K562 (cell line): Measurements from ENCODE around the gene LSM14B. TPM values are rescaled to one million over a fixed set of nuclear protein-coding genes. Genes with fewer than 3 reads are reported as not detected.
A peak's percentile ranks its signal among the peaks of the same experiment; 100 is the strongest.

Experiments used
- ATAC-seq: fragments of 200-7000 bp; cut with Tn5 transposase; 3 replicates; pipeline ENCODE4 v1.9.1; 2020; ENCODE audit warnings: moderate library complexity
- BruUV-seq: library from RNA; stranded (reverse); fragments of 400-500 nt; replicated peaks from 2 replicates; lab custom pipeline; 2021; lab: Mats Ljungman, UMichigan
- CTCF ChIA-PET: fragments of 300-600 bp; formaldehyde crosslinking; extraction: SDS; loops from one replicate; lab custom pipeline; 2021; ENCODE audit warnings: low intra/inter-chr PET ratio; lab: Yijun Ruan, JAX
- POLR2A ChIA-PET: fragments of 300-600, 350-650 bp; sonication (Branson Sonifier 250); formaldehyde crosslinking; extraction: SDS; loops from one replicate; lab custom pipeline; 2021; ENCODE audit warnings: antibody characterized with exemption, inconsistent platforms; lab: Yijun Ruan, JAX
- DNase-seq, 4 experiments: peaks; one replicate each; pipeline versions ENCODE4 v3.0.0 to v3.0.0-alpha.2; 2011 to 2018; ENCODE audit warnings: low spot score in 3 of 4, mixed read lengths in 3 of 4; ENCODE audit errors: extremely low read depth in 1 of 4
- FAIRE-seq: peaks from 2 replicates; lab custom pipeline; 2011; peaks lifted over from hg19 to GRCh38; lab: Jason Lieb, UNC
- H2AFZ ChIP-seq: 2 replicates; pipeline ENCODE4 v1.6.0; 2011; ENCODE audit warnings: low read depth, low read length, control low read depth, inconsistent platforms
- H3K27ac ChIP-seq: fragments of 200-600 bp; 3 replicates; pipeline ENCODE4 v1.8.0; 2011; ENCODE audit warnings: low read depth, mild to moderate bottlenecking, control low read depth, inconsistent platforms, low read length, moderate library complexity, mixed read lengths; ENCODE audit errors: extremely low read depth
- H3K27me3 ChIP-seq, 2 experiments: fragments of 300-600 bp in 1 of 2; 2 replicates in 1 of 2; 3 replicates in 1 of 2; pipeline versions ENCODE4 v1.6.0 to v1.8.0; 2011; ENCODE audit warnings: inconsistent platforms in 2 of 2, low read length in 2 of 2, mild to moderate bottlenecking in 1 of 2, mixed read lengths in 1 of 2, moderate library complexity in 1 of 2; ENCODE audit not compliant: control insufficient read depth in 2 of 2, insufficient read depth in 2 of 2
- H3K36me3 ChIP-seq: fragments of 300-600 bp; 3 replicates; pipeline ENCODE4 v1.8.0; 2011; ENCODE audit warnings: mild to moderate bottlenecking, low read length, inconsistent platforms; ENCODE audit not compliant: control insufficient read depth, insufficient read depth
- H3K4me1 ChIP-seq, 2 experiments: fragments of 200-600 bp in 1 of 2; replicated peaks in 1 of 2; 2 replicates in 1 of 2; 3 replicates in 1 of 2; pipeline versions ENCODE4 v1.5.1 to v1.8.0; 2011; ENCODE audit warnings: inconsistent platforms in 2 of 2, low read length in 2 of 2, mild to moderate bottlenecking in 1 of 2, mixed read lengths in 1 of 2, moderate library complexity in 1 of 2; ENCODE audit not compliant: control insufficient read depth in 2 of 2, insufficient read depth in 2 of 2
- H3K4me2 ChIP-seq: 2 replicates; pipeline ENCODE4 v1.6.1; 2011; ENCODE audit warnings: low read length, control low read depth, inconsistent platforms, mixed read lengths; ENCODE audit not compliant: insufficient read depth
- H3K4me3 ChIP-seq: fragments of 200-600 bp; sonication (generic), shearing (Covaris generic); 2 replicates; pipeline ENCODE4 v1.5.1; 2016; ENCODE audit warnings: control low read depth, inconsistent platforms
- H3K79me2 ChIP-seq: fragments of 200-600 bp; 3 replicates; pipeline ENCODE4 v1.8.0; 2011; ENCODE audit warnings: low read length, inconsistent platforms; ENCODE audit not compliant: control insufficient read depth, insufficient read depth
- H3K9ac ChIP-seq, 2 experiments: 2 replicates each; pipeline versions ENCODE4 v1.6.0 to v1.6.1; 2011; ENCODE audit warnings: low read depth in 2 of 2, low read length in 2 of 2, control low read depth in 1 of 2, inconsistent platforms in 1 of 2, mild to moderate bottlenecking in 1 of 2, mixed read lengths in 1 of 2; ENCODE audit not compliant: insufficient read depth in 1 of 2
- H3K9me1 ChIP-seq: one replicate; pipeline ENCODE4 v1.6.0; 2011; ENCODE audit warnings: inconsistent platforms, mild to moderate bottlenecking, low read length, moderate library complexity; ENCODE audit not compliant: control insufficient read depth, insufficient read depth
- H3K9me3 ChIP-seq: replicated peaks from 2 replicates; pipeline ENCODE4 v1.5.1; 2011; ENCODE audit warnings: low read depth, low read length, inconsistent platforms; ENCODE audit not compliant: control insufficient read depth, insufficient read depth
- H4K20me1 ChIP-seq: replicated peaks from 2 replicates; pipeline ENCODE4 v1.6.1; 2011; ENCODE audit warnings: low read length, inconsistent platforms, mixed read lengths; ENCODE audit not compliant: control insufficient read depth, insufficient read depth
- JUNB ChIP-seq: fragments of 450-650 bp; formaldehyde crosslinking; conservative IDR thresholded peaks from 2 replicates; pipeline ENCODE4 v1.4.0; 2020; ENCODE audit warnings: mild to moderate bottlenecking
- MEF2A ChIP-seq: IDR thresholded peaks from 2 replicates; pipeline ENCODE4 v1.6.1; 2011; ENCODE audit warnings: low read depth, mild to moderate bottlenecking, low read length, moderate library complexity; ENCODE audit not compliant: control insufficient read depth
- ZNF696 ChIP-seq: fragments of 250-450 bp; sonication (Bioruptor Pico); conservative IDR thresholded peaks from 2 replicates; pipeline ENCODE4 v1.4.0; 2020; ENCODE audit warnings: mild to moderate bottlenecking, moderate library complexity
- ZNF707 ChIP-seq: fragments of 250-450 bp; sonication (Bioruptor Pico); conservative IDR thresholded peaks from 2 replicates; pipeline ENCODE4 v1.8.0; 2022; ENCODE audit warnings: inconsistent platforms, mild to moderate bottlenecking, moderate library complexity
- WGBS: fragments of 100-300 bp; shearing (Covaris generic); methylation state at CpG from one replicate; pipeline ENCODE4 v1.1.6; 2016; ENCODE audit warnings: low coverage, mixed read lengths; ENCODE audit not compliant: insufficient coverage; ENCODE audit errors: missing lambda C conversion rate; 5-methylcytosine and 5-hydroxymethylcytosine counted together
- in situ Hi-C: fragments of 300-500 bp; cut with MboI; formaldehyde crosslinking; loops from 4 replicates; pipeline ENCODE4 v1.15.0; 2018; ENCODE audit warnings: inconsistent platforms, mixed read lengths
- intact Hi-C: fragments of 100-400 bp; cut with micrococcal nuclease; formaldehyde crosslinking; loops from 2 replicates; pipeline ENCODE4 v1.14.2; 2022
- polyA plus RNA-seq, 8 experiments: library from polyadenylated mRNA; depleted of rRNA in 4 of 8; stranded (reverse) in 5 of 8; unstranded in 3 of 8; fragments of >200 nt; fragmentation: Nextera tagmentation in 2 of 8; fragmentation: Illumina TruSeq in 1 of 8; extraction: Ambion mirVana in 2 of 8; extraction: Trizol in 1 of 8; gene quantifications; 2 replicates each; pipeline versions ENCODE4 v1.2.1 to v1.2.3, GENCODE V29; 2011 to 2014; ENCODE audit warnings: inconsistent platforms in 1 of 8, missing spikeins in 1 of 8
- total RNA-seq, 7 experiments: library from RNA; depleted of rRNA in 6 of 7; stranded (reverse); fragments of >200 nt in 6 of 7; fragmentation: Illumina TruSeq in 2 of 7; extraction: Trizol in 2 of 7; gene quantifications; 2 replicates each; pipeline versions ENCODE4 v1.2.1 to v1.2.3, GENCODE V29; 2011 to 2021; ENCODE audit warnings: low replicate concordance in 1 of 7
- TF ChIP-seq, protein P1 (sequence below): sonication (generic); formaldehyde crosslinking; IDR thresholded peaks from 2 replicates; pipeline ENCODE4 v1.8.0; 2023; ENCODE audit warnings: mild to moderate bottlenecking, missing genetic modification reagents
- TF ChIP-seq, protein P2 (sequence below), 2 experiments: fragments of 250-450 bp in 1 of 2; fragments of 450-650 bp in 1 of 2; sonication (Bioruptor Pico) in 1 of 2; IDR thresholded peaks; 2 replicates each; pipeline versions ENCODE4 v1.6.1 to v1.8.0; 2016 to 2021; ENCODE audit warnings: mild to moderate bottlenecking in 2 of 2, moderate library complexity in 2 of 2, missing compliant biosample characterization in 1 of 2, missing genetic modification characterization in 1 of 2

Gene LSM14B
- total and polyA plus RNA-seq, 9 of the 15 experiments (the other 6 are each of a cell fraction or from before 2014, with no cell fraction given) = 0.66 to 36.0 (median 20.2) TPM

- TF ChIP-seq, protein P1, sequence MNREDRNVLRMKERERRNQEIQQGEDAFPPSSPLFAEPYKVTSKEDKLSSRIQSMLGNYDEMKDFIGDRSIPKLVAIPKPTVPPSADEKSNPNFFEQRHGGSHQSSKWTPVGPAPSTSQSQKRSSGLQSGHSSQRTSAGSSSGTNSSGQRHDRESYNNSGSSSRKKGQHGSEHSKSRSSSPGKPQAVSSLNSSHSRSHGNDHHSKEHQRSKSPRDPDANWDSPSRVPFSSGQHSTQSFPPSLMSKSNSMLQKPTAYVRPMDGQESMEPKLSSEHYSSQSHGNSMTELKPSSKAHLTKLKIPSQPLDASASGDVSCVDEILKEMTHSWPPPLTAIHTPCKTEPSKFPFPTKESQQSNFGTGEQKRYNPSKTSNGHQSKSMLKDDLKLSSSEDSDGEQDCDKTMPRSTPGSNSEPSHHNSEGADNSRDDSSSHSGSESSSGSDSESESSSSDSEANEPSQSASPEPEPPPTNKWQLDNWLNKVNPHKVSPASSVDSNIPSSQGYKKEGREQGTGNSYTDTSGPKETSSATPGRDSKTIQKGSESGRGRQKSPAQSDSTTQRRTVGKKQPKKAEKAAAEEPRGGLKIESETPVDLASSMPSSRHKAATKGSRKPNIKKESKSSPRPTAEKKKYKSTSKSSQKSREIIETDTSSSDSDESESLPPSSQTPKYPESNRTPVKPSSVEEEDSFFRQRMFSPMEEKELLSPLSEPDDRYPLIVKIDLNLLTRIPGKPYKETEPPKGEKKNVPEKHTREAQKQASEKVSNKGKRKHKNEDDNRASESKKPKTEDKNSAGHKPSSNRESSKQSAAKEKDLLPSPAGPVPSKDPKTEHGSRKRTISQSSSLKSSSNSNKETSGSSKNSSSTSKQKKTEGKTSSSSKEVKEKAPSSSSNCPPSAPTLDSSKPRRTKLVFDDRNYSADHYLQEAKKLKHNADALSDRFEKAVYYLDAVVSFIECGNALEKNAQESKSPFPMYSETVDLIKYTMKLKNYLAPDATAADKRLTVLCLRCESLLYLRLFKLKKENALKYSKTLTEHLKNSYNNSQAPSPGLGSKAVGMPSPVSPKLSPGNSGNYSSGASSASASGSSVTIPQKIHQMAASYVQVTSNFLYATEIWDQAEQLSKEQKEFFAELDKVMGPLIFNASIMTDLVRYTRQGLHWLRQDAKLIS (CRISPR knock-in tag) = peak; percentile 34; the same call in 1 of the 2 replicates
Measured at GRCh38 chr20:62121776-62122653, at the start of gene LSM14B (continued).

DNA sequence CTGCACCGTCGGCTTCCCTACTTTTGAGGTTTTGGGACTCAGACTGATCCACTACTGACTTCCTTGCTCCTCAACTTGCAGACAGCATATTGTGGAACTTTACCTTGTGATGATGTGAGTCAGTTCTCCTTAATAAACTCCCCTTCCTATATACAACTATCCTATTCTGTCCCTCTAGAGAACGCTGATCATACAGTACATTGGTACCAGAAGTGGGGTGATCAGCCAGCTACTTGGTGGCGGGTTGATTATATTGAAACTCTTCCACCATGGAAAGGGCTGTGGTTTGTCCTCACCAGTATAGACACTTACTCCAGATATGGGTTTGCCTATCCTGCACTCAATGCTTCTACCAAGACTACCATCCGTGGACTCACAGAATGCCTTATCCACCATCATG, 49.0 kb upstream of the LSM14B start:
- H3K9ac ChIP-seq = no peak overlapping the region
- no peak overlapping the region for H3K4me3 ChIP-seq
- no peak overlapping the region for H2AFZ ChIP-seq
- peaks cover 14% of the 10 kb centered on the region for H3K9me3 ChIP-seq
- BruUV-seq = no TSS peak
- FAIRE-seq (no peak), ATAC-seq (no peak)
- intact Hi-C loops = no loop called here
- CTCF ChIA-PET = no interaction called here
- WGBS = 2% methylated on average over 5 of the region's 5 CpGs
- in situ Hi-C loops = no loop called here
- H3K9me1 ChIP-seq = no peaks in the 10 kb centered on the region
- no peak overlapping the region for H3K4me2 ChIP-seq
- TF ChIP-seq MEF2A = no peak
- no peak for TF ChIP-seq ZNF696
- TF ChIP-seq, protein P2, sequence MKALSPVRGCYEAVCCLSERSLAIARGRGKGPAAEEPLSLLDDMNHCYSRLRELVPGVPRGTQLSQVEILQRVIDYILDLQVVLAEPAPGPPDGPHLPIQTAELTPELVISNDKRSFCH (CRISPR knock-in tag; IDR thresholded peaks at IDR 0.05) = no peak
- TF ChIP-seq, protein P2 (tag; IDR thresholded peaks at IDR 0.05) = no peak
- no peak for TF ChIP-seq JUNB
- peak; percentile 93 for TF ChIP-seq ZNF707
- TF ChIP-seq, all 486 proteins: peak for 1
- H3K36me3 ChIP-seq = no peaks in the 10 kb centered on the region
- POLR2A ChIA-PET = no interaction called here
- no peak overlapping the region for H3K27ac ChIP-seq
- H4K20me1 ChIP-seq = no peaks in the 10 kb centered on the region
- no peak for DNase-seq
- H3K4me1 ChIP-seq = no peaks in the 10 kb centered on the region; a peak in 2 of 5 replicates
- H3K27me3 ChIP-seq = no peaks in the 10 kb centered on the region; a peak in 1 of 5 replicates
- no peaks in the 10 kb centered on the region for H3K79me2 ChIP-seq
